ENCODE results near the gene GLOD5. TPM values are rescaled to one million over a fixed set of nuclear protein-coding genes. Genes with fewer than 3 reads are reported as not detected.

The GLOD5 gene
- total RNA-seq, 2 experiments from 2014 or later = not detected

GRCh38 chrX:48823053-48823452, 61.5 kb downstream of the GLOD5 start:
- Histone ChIP-seq H3K36me3 (ENCODE audit: insufficient read depth, low read length) (peaks cover 7% of the 10 kb centered on the region), H3K27ac (ENCODE audit: low read depth in 1 of 2, low read length in 2 of 2) (no peak overlapping the region), H3K9me3 (ENCODE audit: control insufficient read depth in 1 of 2, insufficient read depth in 1 of 2, low read length in 2 of 2) (peaks cover 0 to 4% of the 10 kb centered on the region in 2 experiments), H3K4me1 (ENCODE audit: insufficient read depth, low read length) (peaks cover 12% of the 10 kb centered on the region), H3K27me3 (ENCODE audit: control insufficient read depth in 1 of 2, insufficient read depth in 2 of 2, low read length in 2 of 2) (peaks cover 16% of the 10 kb centered on the region in 2 experiments), H3K4me3 (ENCODE audit: low read length) (no peak overlapping the region)
- Mint-ChIP-seq H3K4me1 (ENCODE audit: low read depth) (no peaks in the 10 kb centered on the region), H3K4me3 (no peak overlapping the region), H3K27me3 (peaks cover 7% of the 10 kb centered on the region), H3K9me3 (no peaks in the 10 kb centered on the region), H3K27ac (no peak overlapping the region), H3K36me3 (ENCODE audit: low read depth) (peaks cover 29% of the 10 kb centered on the region)
- ChIA-PET POLR2A (no interaction called here), CTCF (no interaction called here)
- intact Hi-C loops (cut with DNase I, micrococcal nuclease) = no loop called here
- no peak for ATAC-seq (ENCODE audit: poor library complexity)
- TF ChIP-seq CTCF (IDR thresholded peaks at IDR 0.05) = no peak
- DNase-seq = no peak

Other genes with a start within 250 kb of the GLOD5 start
- 10 to 100 TPM; 38.1 to 41.1 TPM for gene EBP, start 239.9 kb upstream of the GLOD5 start, total RNA-seq
- gene TBC1D25, start 222.0 kb upstream of the GLOD5 start, total RNA-seq = 10 to 100 TPM; 26.7 to 30.5 TPM
- gene RBM3, start 187.3 kb upstream of the GLOD5 start, total RNA-seq = 100 to 1,000 TPM; 351 to 377 TPM
- gene WDR13, start 164.3 kb upstream of the GLOD5 start, total RNA-seq = 10 to 100 TPM; 37.9 to 43.4 TPM
- 10 to 100 TPM; 63.7 to 67.4 TPM for gene WAS, start 77.9 kb upstream of the GLOD5 start, total RNA-seq
- gene SUV39H1, start 65.0 kb upstream of the GLOD5 start, total RNA-seq = 1 to 10 TPM; 7.7 to 8.4 TPM
- not detected for gene GATA1, start 24.8 kb downstream of the GLOD5 start, total RNA-seq
- 10 to 100 TPM; 95.2 to 95.7 TPM for gene HDAC6, start 40.3 kb downstream of the GLOD5 start, total RNA-seq
- not detected for gene ERAS, start 64.8 kb downstream of the GLOD5 start, total RNA-seq
- gene PCSK1N, start 73.9 kb downstream of the GLOD5 start, total RNA-seq = 1 to 10 TPM; 3.5 to 4.9 TPM
- gene TIMM17B, start 136.0 kb downstream of the GLOD5 start, total RNA-seq = 10 to 100 TPM; 40.0 to 40.3 TPM
- gene PQBP1, start 136.2 kb downstream of the GLOD5 start, total RNA-seq = 10 to 100 TPM; 73.0 to 76.6 TPM
- gene SLC35A2, start 149.9 kb downstream of the GLOD5 start, total RNA-seq = 10 to 100 TPM; 19.1 to 21.8 TPM
- 100 to 1,000 TPM; 212 to 225 TPM for gene PIM2, start 157.3 kb downstream of the GLOD5 start, total RNA-seq
- 10 to 100 TPM; 81.3 to 92.1 TPM for gene OTUD5, start 195.9 kb downstream of the GLOD5 start, total RNA-seq
- gene KCND1, start 210.1 kb downstream of the GLOD5 start, total RNA-seq = 1 to 10 TPM; 1.5 to 2.7 TPM
- gene GRIPAP1, start 240.5 kb downstream of the GLOD5 start, total RNA-seq = 100 to 1,000 TPM; 100 to 101 TPM

All from CD4-positive, alpha-beta T cell (primary cell).